ENCODE data around the gene ALG11. TPM values are rescaled to one million over a fixed set of nuclear protein-coding genes. Genes with fewer than 3 reads are reported as not detected.

ALG11 gene
- total and polyA plus RNA-seq, 2 experiments from 2014 or later = 36.9 to 40.1 TPM

DNA sequence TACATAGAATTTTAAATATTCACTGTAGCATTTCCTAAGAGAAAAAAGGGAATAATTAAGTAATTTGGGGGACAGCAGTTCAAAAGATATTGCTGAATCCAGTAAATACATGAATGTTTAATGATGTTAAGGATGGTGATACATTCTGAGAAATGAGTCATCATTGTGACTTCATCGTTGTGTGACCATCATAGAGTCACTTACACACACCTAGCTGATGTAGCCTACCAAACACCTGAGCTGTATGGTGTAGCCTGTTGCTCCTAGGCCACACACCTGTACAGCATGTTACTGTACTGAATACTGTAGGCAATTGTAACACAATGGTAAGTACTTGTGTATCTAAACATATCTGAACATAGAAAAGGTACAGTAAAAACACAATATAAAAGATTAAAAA, 35.8 kb upstream of the ALG11 start (continued):
- TF ChIP-seq, protein P1, sequence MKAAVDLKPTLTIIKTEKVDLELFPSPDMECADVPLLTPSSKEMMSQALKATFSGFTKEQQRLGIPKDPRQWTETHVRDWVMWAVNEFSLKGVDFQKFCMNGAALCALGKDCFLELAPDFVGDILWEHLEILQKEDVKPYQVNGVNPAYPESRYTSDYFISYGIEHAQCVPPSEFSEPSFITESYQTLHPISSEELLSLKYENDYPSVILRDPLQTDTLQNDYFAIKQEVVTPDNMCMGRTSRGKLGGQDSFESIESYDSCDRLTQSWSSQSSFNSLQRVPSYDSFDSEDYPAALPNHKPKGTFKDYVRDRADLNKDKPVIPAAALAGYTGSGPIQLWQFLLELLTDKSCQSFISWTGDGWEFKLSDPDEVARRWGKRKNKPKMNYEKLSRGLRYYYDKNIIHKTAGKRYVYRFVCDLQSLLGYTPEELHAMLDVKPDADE (IDR thresholded peaks at IDR 0.05) = no peak

DNA sequence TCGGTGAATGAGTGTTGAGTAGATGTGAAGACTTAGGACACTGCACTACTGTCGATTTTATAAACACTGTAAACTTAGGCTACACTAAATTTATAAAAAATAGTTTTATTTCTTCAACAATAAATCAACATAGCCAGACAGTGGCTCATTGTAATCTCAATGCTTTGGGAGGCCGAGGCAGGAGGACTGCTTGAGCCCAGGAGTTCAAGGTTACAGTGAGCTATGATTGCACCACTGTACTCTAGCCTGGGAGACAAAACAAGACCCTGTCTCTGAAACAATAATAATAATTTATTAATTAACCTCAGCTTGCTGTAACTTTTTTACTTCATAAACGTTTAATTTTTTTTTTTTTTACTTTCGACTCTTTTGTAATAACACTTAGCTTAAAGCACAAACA, 35.3 kb upstream of the ALG11 start:
- Histone ChIP-seq H3K4me2 (no peak overlapping the region), H2AFZ (no peak overlapping the region), H3K9me2 (ENCODE audit: insufficient read depth) (no peaks in the 10 kb centered on the region; the same call in 1 of the 2 replicates), H3F3A (replicated peaks; ENCODE audit: low read depth) (no peaks in the 10 kb centered on the region), H3K4me1 (ENCODE audit: insufficient read depth) (peaks cover 4% of the 10 kb centered on the region; the same call in 1 of the 2 replicates), H3K36me3 (ENCODE audit: insufficient read depth) (no peaks in the 10 kb centered on the region), H3K27ac (ENCODE audit: low read depth) (no peak overlapping the region), H3K4me3 (no peak overlapping the region), H3K79me2 (replicated peaks; ENCODE audit: insufficient read depth) (no peaks in the 10 kb centered on the region), H4K20me1 (replicated peaks; ENCODE audit: insufficient read depth) (no peaks in the 10 kb centered on the region; the same call in 1 of the 2 replicates), H3K27me3 (ENCODE audit: insufficient read depth) (no peaks in the 10 kb centered on the region)
- TF ChIP-seq EZH2phosphoT487 (IDR thresholded peaks at IDR 0.05; ENCODE audit: unreplicated experiment) = no peak
- no peak for TF ChIP-seq EZH2 (IDR thresholded peaks at IDR 0.05; ENCODE audit: low read depth, unreplicated experiment)
- TF ChIP-seq CREB1 (CRISPR knock-in tag; IDR thresholded peaks at IDR 0.05; ENCODE audit: low read depth) = no peak
- TF ChIP-seq, protein P2, sequence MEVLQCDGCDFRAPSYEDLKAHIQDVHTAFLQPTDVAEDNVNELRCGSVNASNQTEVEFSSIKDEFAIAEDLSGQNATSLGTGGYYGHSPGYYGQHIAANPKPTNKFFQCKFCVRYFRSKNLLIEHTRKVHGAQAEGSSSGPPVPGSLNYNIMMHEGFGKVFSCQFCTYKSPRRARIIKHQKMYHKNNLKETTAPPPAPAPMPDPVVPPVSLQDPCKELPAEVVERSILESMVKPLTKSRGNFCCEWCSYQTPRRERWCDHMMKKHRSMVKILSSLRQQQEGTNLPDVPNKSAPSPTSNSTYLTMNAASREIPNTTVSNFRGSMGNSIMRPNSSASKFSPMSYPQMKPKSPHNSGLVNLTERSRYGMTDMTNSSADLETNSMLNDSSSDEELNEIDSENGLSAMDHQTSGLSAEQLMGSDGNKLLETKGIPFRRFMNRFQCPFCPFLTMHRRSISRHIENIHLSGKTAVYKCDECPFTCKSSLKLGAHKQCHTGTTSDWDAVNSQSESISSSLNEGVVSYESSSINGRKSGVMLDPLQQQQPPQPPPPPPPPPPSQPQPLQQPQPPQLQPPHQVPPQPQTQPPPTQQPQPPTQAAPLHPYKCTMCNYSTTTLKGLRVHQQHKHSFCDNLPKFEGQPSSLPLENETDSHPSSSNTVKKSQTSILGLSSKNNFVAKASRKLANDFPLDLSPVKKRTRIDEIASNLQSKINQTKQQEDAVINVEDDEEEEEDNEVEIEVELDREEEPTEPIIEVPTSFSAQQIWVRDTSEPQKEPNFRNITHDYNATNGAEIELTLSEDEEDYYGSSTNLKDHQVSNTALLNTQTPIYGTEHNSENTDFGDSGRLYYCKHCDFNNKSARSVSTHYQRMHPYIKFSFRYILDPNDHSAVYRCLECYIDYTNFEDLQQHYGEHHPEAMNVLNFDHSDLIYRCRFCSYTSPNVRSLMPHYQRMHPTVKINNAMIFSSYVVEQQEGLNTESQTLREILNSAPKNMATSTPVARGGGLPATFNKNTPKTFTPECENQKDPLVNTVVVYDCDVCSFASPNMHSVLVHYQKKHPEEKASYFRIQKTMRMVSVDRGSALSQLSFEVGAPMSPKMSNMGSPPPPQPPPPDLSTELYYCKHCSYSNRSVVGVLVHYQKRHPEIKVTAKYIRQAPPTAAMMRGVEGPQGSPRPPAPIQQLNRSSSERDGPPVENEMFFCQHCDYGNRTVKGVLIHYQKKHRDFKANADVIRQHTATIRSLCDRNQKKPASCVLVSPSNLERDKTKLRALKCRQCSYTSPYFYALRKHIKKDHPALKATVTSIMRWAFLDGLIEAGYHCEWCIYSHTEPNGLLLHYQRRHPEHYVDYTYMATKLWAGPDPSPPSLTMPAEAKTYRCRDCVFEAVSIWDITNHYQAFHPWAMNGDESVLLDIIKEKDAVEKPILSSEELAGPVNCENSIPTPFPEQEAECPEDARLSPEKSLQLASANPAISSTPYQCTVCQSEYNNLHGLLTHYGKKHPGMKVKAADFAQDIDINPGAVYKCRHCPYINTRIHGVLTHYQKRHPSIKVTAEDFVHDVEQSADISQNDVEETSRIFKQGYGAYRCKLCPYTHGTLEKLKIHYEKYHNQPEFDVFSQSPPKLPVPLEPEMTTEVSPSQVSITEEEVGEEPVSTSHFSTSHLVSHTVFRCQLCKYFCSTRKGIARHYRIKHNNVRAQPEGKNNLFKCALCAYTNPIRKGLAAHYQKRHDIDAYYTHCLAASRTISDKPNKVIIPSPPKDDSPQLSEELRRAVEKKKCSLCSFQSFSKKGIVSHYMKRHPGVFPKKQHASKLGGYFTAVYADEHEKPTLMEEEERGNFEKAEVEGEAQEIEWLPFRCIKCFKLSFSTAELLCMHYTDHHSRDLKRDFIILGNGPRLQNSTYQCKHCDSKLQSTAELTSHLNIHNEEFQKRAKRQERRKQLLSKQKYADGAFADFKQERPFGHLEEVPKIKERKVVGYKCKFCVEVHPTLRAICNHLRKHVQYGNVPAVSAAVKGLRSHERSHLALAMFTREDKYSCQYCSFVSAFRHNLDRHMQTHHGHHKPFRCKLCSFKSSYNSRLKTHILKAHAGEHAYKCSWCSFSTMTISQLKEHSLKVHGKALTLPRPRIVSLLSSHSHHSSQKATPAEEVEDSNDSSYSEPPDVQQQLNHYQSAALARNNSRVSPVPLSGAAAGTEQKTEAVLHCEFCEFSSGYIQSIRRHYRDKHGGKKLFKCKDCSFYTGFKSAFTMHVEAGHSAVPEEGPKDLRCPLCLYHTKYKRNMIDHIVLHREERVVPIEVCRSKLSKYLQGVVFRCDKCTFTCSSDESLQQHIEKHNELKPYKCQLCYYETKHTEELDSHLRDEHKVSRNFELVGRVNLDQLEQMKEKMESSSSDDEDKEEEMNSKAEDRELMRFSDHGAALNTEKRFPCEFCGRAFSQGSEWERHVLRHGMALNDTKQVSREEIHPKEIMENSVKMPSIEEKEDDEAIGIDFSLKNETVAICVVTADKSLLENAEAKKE (CRISPR knock-in tag; IDR thresholded peaks at IDR 0.05) = no peak
- no peak for TF ChIP-seq STAT1 (IDR thresholded peaks at IDR 0.05; ENCODE audit: unreplicated experiment)
- no peak for TF ChIP-seq JUNB (IDR thresholded peaks at IDR 0.05; ENCODE audit: unreplicated experiment)
- no peak for TF ChIP-seq ZNF331 (CRISPR knock-in tag; IDR thresholded peaks at IDR 0.05; ENCODE audit: low read depth)
- TF ChIP-seq, protein P3, sequence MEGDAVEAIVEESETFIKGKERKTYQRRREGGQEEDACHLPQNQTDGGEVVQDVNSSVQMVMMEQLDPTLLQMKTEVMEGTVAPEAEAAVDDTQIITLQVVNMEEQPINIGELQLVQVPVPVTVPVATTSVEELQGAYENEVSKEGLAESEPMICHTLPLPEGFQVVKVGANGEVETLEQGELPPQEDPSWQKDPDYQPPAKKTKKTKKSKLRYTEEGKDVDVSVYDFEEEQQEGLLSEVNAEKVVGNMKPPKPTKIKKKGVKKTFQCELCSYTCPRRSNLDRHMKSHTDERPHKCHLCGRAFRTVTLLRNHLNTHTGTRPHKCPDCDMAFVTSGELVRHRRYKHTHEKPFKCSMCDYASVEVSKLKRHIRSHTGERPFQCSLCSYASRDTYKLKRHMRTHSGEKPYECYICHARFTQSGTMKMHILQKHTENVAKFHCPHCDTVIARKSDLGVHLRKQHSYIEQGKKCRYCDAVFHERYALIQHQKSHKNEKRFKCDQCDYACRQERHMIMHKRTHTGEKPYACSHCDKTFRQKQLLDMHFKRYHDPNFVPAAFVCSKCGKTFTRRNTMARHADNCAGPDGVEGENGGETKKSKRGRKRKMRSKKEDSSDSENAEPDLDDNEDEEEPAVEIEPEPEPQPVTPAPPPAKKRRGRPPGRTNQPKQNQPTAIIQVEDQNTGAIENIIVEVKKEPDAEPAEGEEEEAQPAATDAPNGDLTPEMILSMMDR (conservative IDR thresholded peaks at IDR 0.05; ENCODE audit: low read depth in 2 of 2) = no peak
- TF ChIP-seq POLR2AphosphoS5 (IDR thresholded peaks at IDR 0.05; ENCODE audit: low read depth) = no peak
- H3K27ac Mint-ChIP-seq = no peak overlapping the region
- no peak for ATAC-seq
- peaks cover 5% of the 10 kb centered on the region for H3K27me3 Mint-ChIP-seq (ENCODE audit: insufficient read depth, low read depth, poor library complexity)
- no peaks in the 10 kb centered on the region for H3K9me3 Mint-ChIP-seq
- H3K36me3 Mint-ChIP-seq (ENCODE audit: low read depth) = no peaks in the 10 kb centered on the region
- no peak overlapping the region for H3K4me3 Mint-ChIP-seq
- H3K4me1 Mint-ChIP-seq = peaks cover 4% of the 10 kb centered on the region; the same call in 2 of the 3 replicates
- no peak for DNase-seq (ENCODE audit: low spot score)
